ENCODE data around the gene MRPL10.

DNA sequence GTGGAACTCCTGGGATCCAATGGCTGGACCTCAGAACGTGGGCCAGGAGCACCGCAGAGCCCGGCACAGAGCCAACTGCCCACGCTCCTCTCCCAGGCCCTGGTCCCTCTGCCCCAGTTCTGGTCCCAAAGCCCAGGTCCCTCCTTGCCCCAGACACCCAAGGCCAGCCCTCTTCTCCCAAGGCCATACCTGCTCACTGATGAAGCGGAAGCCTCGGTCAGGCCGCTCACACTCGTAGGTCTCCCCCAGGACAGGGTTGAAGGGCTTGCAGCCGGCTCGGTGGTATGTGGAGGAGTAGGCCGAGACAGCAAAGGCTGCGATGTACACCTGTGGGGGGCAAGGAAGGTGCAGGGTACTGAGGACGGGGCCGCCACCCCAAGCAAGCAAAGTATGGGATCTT, 18.3 kb downstream of the MRPL10 start:
- TF ChIP-seq SP1 (IDR thresholded peaks at IDR 0.05; ENCODE audit: low read depth) (no peak), POLR2A (IDR thresholded peaks at IDR 0.05; ENCODE audit: borderline replicate concordance, extremely low read depth, insufficient read depth, insufficient read length) (no peak), ZNF274 (IDR thresholded peaks at IDR 0.05; ENCODE audit: low read depth, low read length) (no peak), JUND (IDR thresholded peaks at IDR 0.05) (no peak), REST (IDR thresholded peaks at IDR 0.05; ENCODE audit: low read depth) (no peak)

All from HCT116 (cell line).